HepG2 (cell line): ENCODE results near the gene SLC25A25. TPM values are rescaled to one million over a fixed set of nuclear protein-coding genes. Genes with fewer than 3 reads are reported as not detected.
A peak's percentile ranks its signal among the peaks of the same experiment; 100 is the strongest.

Source experiments
- ARNT2 ChIP-seq: sonication (generic); formaldehyde crosslinking; IDR thresholded peaks from 2 replicates; pipeline ENCODE4 v1.8.0; 2022; ENCODE audit warnings: mild to moderate bottlenecking, low read depth, missing genetic modification reagents, moderate library complexity
- ARNTL ChIP-seq: sonication (generic); formaldehyde crosslinking; IDR thresholded peaks from 2 replicates; pipeline ENCODE4 v1.4.0; 2020; ENCODE audit warnings: mild to moderate bottlenecking, missing genetic modification reagents
- ATF2 ChIP-seq: sonication (generic); formaldehyde crosslinking; IDR thresholded peaks from 2 replicates; pipeline ENCODE4 v1.4.0; 2020; ENCODE audit warnings: missing genetic modification reagents
- ATF3 ChIP-seq: sonication (generic); formaldehyde crosslinking; IDR thresholded peaks from 2 replicates; pipeline ENCODE4 v1.4.0; 2020; ENCODE audit warnings: missing genetic modification reagents
- HNF4G ChIP-seq, 2 experiments: sonication (generic) in 1 of 2; formaldehyde crosslinking in 1 of 2; IDR thresholded peaks; 2 replicates each; pipeline versions ENCODE4 v1.4.0 to v1.6.1; 2011 to 2020; ENCODE audit warnings: borderline replicate concordance in 2 of 2, low read depth in 2 of 2, mild to moderate bottlenecking in 2 of 2, low read length in 1 of 2, missing genetic modification reagents in 1 of 2, moderate library complexity in 1 of 2
- KLF11 ChIP-seq: IDR thresholded peaks from 2 replicates; pipeline ENCODE4 v1.6.1; 2016; ENCODE audit warnings: missing compliant biosample characterization
- MAF1 ChIP-seq: sonication (generic); formaldehyde crosslinking; IDR thresholded peaks from 2 replicates; pipeline ENCODE4 v1.5.0; 2020; ENCODE audit warnings: missing genetic modification reagents, borderline replicate concordance
- MLX ChIP-seq: IDR thresholded peaks from 2 replicates; pipeline ENCODE4 v1.6.1; 2016
- NFKB2 ChIP-seq: sonication (generic); formaldehyde crosslinking; IDR thresholded peaks from 2 replicates; pipeline ENCODE4 v1.4.0; 2020; ENCODE audit warnings: missing genetic modification reagents, borderline replicate concordance
- SALL1 ChIP-seq: sonication (generic); formaldehyde crosslinking; IDR thresholded peaks from 2 replicates; pipeline ENCODE4 v1.8.0; 2022; ENCODE audit warnings: mild to moderate bottlenecking, missing genetic modification reagents
- YEATS2 ChIP-seq: sonication (generic); formaldehyde crosslinking; IDR thresholded peaks from 2 replicates; pipeline ENCODE4 v1.4.0; 2020; ENCODE audit warnings: missing genetic modification reagents, borderline replicate concordance
- ZBTB7A ChIP-seq: sonication (generic); formaldehyde crosslinking; IDR thresholded peaks from 2 replicates; pipeline ENCODE4 v1.8.0; 2022; ENCODE audit warnings: mild to moderate bottlenecking, missing genetic modification reagents
- ZNF317 ChIP-seq: sonication (generic); formaldehyde crosslinking; IDR thresholded peaks from 2 replicates; pipeline ENCODE4 v1.5.0; 2020; ENCODE audit warnings: mild to moderate bottlenecking, missing genetic modification reagents
- ZNF362 ChIP-seq: sonication (generic); formaldehyde crosslinking; IDR thresholded peaks from 2 replicates; pipeline ENCODE4 v1.4.0; 2020; ENCODE audit warnings: missing genetic modification reagents, mild to moderate bottlenecking, borderline replicate concordance
- ZNF670 ChIP-seq: sonication (generic); formaldehyde crosslinking; IDR thresholded peaks from 2 replicates; pipeline ENCODE4 v1.8.0; 2022; ENCODE audit warnings: mild to moderate bottlenecking, missing genetic modification reagents, borderline replicate concordance
- polyA plus RNA-seq, 8 experiments: library from polyadenylated mRNA; depleted of rRNA in 3 of 8; stranded (reverse) in 7 of 8; unstranded in 1 of 8; fragments of >200 nt; fragmentation: Illumina TruSeq in 4 of 8; extraction: Trizol in 4 of 8; gene quantifications; 2 replicates each; pipeline versions ENCODE4 v1.2.1 to v1.2.3, GENCODE V29; 2011 to 2016; ENCODE audit warnings: low read depth in 4 of 8, missing spikeins in 1 of 8, mixed read lengths in 1 of 8; ENCODE audit not compliant: insufficient read depth in 1 of 8
- total RNA-seq, 5 experiments: library from RNA; depleted of rRNA; stranded (reverse); fragments of >200 nt; fragmentation: Illumina TruSeq; extraction: Trizol; gene quantifications; 2 replicates each; pipeline ENCODE4 v1.2.3, GENCODE V29; 2016; ENCODE audit warnings: low read depth in 1 of 5
- TF ChIP-seq, protein P1 (sequence below): fragments of 450-650 bp; IDR thresholded peaks from 2 replicates; pipeline ENCODE4 v1.6.1; 2016
- TF ChIP-seq, protein P2 (sequence below): sonication (generic); formaldehyde crosslinking; IDR thresholded peaks from 2 replicates; pipeline ENCODE4 v1.4.0; 2020; ENCODE audit warnings: missing genetic modification reagents, low read depth, mild to moderate bottlenecking, borderline replicate concordance
- TF ChIP-seq, protein P3 (sequence below): sonication (generic); formaldehyde crosslinking; IDR thresholded peaks from 2 replicates; pipeline ENCODE4 v1.5.0; 2020; ENCODE audit warnings: missing genetic modification reagents
- TF ChIP-seq, protein P4 (sequence below): sonication (generic); formaldehyde crosslinking; IDR thresholded peaks from 2 replicates; pipeline ENCODE4 v1.8.0; 2022; ENCODE audit warnings: missing genetic modification reagents, mild to moderate bottlenecking, borderline replicate concordance

SLC25A25 gene
- total and polyA plus RNA-seq, 2 of the 13 experiments (the other 11 are each of a cell fraction or from before 2014, with no cell fraction given), result 10.5 to 24.8 TPM

- TF ChIP-seq, protein P1, sequence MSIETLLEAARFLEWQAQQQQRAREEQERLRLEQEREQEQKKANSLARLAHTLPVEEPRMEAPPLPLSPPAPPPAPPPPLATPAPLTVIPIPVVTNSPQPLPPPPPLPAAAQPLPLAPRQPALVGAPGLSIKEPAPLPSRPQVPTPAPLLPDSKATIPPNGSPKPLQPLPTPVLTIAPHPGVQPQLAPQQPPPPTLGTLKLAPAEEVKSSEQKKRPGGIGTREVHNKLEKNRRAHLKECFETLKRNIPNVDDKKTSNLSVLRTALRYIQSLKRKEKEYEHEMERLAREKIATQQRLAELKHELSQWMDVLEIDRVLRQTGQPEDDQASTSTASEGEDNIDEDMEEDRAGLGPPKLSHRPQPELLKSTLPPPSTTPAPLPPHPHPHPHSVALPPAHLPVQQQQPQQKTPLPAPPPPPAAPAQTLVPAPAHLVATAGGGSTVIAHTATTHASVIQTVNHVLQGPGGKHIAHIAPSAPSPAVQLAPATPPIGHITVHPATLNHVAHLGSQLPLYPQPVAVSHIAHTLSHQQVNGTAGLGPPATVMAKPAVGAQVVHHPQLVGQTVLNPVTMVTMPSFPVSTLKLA, result peak; percentile 85
- TF ChIP-seq, protein P2, sequence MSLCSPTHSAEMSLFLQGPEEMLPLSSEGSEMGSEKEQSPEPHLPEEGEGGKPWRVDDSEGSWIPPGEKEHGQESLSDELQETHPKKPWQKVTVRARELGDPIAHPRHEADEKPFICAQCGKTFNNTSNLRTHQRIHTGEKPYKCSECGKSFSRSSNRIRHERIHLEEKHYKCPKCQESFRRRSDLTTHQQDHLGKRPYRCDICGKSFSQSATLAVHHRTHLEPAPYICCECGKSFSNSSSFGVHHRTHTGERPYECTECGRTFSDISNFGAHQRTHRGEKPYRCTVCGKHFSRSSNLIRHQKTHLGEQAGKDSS (CRISPR knock-in tag), result no peak
- TF ChIP-seq ZNF317 (CRISPR knock-in tag) (no peak), MLX (CRISPR knock-in tag) (peak; percentile 25; the same call in 1 of the 2 replicates), ARNT2 (peak; percentile 74), NFKB2 (CRISPR knock-in tag) (no peak), ZBTB7A (0 out of 2 replicates have a peak, but pooled peaks have one; percentile 17), ATF2 (CRISPR knock-in tag) (no peak; the same call in 1 of the 2 replicates), HNF4G (IDR thresholded peaks at IDR 0.05; ENCODE audit: borderline replicate concordance, low read depth, low read length) (0 out of 2 replicates have a peak, but pooled peaks have one; percentile 1), HNF4G (CRISPR knock-in tag; IDR thresholded peaks at IDR 0.05; ENCODE audit: borderline replicate concordance, low read depth) (no peak), MAF1 (CRISPR knock-in tag) (no peak; the same call in 1 of the 2 replicates), ARNTL (CRISPR knock-in tag) (peak; percentile 69), KLF11 (CRISPR knock-in tag) (peak; percentile 95), ZNF362 (no peak), ATF3 (no peak), SALL1 (peak; percentile 60), ZNF670 (CRISPR knock-in tag) (peak; percentile 79), YEATS2 (CRISPR knock-in tag) (peak; percentile 74; the same call in 1 of the 2 replicates)
- TF ChIP-seq, protein P3, sequence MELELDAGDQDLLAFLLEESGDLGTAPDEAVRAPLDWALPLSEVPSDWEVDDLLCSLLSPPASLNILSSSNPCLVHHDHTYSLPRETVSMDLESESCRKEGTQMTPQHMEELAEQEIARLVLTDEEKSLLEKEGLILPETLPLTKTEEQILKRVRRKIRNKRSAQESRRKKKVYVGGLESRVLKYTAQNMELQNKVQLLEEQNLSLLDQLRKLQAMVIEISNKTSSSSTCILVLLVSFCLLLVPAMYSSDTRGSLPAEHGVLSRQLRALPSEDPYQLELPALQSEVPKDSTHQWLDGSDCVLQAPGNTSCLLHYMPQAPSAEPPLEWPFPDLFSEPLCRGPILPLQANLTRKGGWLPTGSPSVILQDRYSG (CRISPR knock-in tag), result no peak
- TF ChIP-seq, protein P4, sequence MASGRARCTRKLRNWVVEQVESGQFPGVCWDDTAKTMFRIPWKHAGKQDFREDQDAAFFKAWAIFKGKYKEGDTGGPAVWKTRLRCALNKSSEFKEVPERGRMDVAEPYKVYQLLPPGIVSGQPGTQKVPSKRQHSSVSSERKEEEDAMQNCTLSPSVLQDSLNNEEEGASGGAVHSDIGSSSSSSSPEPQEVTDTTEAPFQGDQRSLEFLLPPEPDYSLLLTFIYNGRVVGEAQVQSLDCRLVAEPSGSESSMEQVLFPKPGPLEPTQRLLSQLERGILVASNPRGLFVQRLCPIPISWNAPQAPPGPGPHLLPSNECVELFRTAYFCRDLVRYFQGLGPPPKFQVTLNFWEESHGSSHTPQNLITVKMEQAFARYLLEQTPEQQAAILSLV, result no peak
Measured at GRCh38 chr9:128127990-128128835, 60.2 kb downstream of the SLC25A25 start (continued).
